ENCODE measurements around the gene SPOCK2.

The SPOCK2 gene

DNA sequence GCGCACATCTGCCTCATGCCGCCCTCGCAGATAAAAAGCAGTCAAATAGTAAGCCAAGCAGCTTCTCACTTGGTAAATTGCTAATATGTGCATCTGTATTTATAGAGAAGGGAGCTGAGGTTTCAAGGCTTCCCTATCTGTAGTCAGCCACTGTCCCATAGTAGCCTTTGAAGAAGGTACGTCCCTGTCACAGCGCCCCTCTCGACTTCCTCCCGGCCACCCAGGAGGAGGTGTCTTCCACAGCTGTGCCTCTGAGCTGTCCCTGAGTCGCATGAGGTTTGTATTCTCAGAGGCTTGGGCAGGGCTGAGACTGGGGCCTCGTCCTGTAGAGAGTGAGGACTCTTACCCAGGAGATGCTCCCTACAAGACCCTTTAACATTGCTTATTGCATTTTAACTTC is 49.0 kb downstream of the SPOCK2 start:
- ChIA-PET POLR2A (no interaction called here), CTCF (interaction anchor here (0.6 to 2.5 kb wide), 2 partner anchors 9 to 82 kb away, joined by 4 to 7 read pairs; no protein-coding TSS in a partner anchor)
- no peak for DNase-seq (ENCODE audit: extremely low spot score)
- no peak for TF ChIP-seq FOXA1 (IDR thresholded peaks at IDR 0.05)
- TF ChIP-seq L3MBTL2 (conservative IDR thresholded peaks at IDR 0.05): no peak

DNA sequence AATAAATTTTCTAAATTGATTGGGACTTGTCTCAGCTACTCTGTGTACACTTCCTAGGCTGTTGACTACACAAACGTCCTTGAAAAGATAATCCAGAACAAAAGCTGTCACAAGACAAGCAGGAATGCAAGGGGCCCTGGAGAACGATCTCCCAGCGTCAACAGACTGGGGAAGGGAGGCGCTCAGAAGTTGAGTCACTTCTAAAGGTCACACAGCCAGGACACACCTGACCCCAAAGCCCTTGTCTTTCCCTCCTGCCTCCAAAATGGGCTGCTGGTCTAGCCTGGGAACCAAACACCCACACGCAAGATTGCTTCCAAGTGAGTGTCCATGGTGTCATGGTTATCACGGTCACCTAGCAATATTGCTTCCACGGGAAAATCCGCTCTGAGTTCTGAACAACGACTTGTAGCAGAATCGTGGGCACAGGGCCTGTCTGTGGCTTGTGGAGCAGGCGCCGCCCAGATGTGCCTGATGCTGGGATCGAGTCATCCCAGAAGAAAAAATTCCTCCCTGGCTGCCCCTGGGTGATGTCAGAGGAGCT is 49.8 kb downstream of the SPOCK2 start:
- TF ChIP-seq L3MBTL2 (conservative IDR thresholded peaks at IDR 0.05) (no peak), FOXK2 (IDR thresholded peaks at IDR 0.05) (no peak), CTBP1 (IDR thresholded peaks at IDR 0.05; ENCODE audit: borderline replicate concordance) (no peak), SP1 (IDR thresholded peaks at IDR 0.05) (no peak), BHLHE40 (IDR thresholded peaks at IDR 0.05; ENCODE audit: borderline replicate concordance) (no peak), FOXM1 (IDR thresholded peaks at IDR 0.05; ENCODE audit: borderline replicate concordance) (no peak), ZNF384 (IDR thresholded peaks at IDR 0.05) (no peak), ELF4 (IDR thresholded peaks at IDR 0.05) (no peak), NFRKB (IDR thresholded peaks at IDR 0.05) (no peak), ARNT (IDR thresholded peaks at IDR 0.05) (no peak), TARDBP (IDR thresholded peaks at IDR 0.05) (no peak), LEF1 (IDR thresholded peaks at IDR 0.05; ENCODE audit: borderline replicate concordance) (no peak), SUZ12 (IDR thresholded peaks at IDR 0.05) (no peak), HDGF (IDR thresholded peaks at IDR 0.05; ENCODE audit: borderline replicate concordance) (no peak), FOXA1 (IDR thresholded peaks at IDR 0.05) (no peak)
- TF ChIP-seq, protein P1, sequence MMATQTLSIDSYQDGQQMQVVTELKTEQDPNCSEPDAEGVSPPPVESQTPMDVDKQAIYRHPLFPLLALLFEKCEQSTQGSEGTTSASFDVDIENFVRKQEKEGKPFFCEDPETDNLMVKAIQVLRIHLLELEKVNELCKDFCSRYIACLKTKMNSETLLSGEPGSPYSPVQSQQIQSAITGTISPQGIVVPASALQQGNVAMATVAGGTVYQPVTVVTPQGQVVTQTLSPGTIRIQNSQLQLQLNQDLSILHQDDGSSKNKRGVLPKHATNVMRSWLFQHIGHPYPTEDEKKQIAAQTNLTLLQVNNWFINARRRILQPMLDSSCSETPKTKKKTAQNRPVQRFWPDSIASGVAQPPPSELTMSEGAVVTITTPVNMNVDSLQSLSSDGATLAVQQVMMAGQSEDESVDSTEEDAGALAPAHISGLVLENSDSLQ (IDR thresholded peaks at IDR 0.05): no peak
- ChIA-PET POLR2A (interaction anchor here (1.6 kb wide), 1 partner anchor 235 kb away, joined by 6 read pairs; the partner anchor contains the start of gene DDIT4), CTCF (interaction anchor here (0.6 to 2.5 kb wide), 2 partner anchors 10 to 81 kb away, joined by 4 to 7 read pairs; no protein-coding TSS in a partner anchor)
- DNase-seq (ENCODE audit: extremely low spot score): no peak

DNA sequence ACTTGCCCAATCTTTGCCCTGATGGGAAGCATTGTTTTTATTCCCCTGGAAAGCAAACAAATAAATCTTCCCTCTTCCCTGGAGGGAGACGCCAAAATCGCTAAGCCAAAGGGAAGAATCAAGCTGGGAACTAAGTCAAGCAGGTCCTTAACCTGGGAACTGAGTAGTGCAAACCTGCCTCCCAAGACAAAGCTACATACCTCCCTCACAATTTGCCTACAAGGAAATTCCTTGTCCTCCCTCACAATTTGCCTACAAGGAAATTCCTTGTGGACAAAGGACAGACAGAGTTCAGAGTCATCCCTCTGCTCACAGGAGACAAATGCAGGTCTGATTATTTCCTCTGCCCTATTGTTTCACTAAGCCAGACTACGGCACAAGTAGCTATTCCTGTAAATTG is 50.5 kb downstream of the SPOCK2 start:
- TF ChIP-seq, protein P1 (IDR thresholded peaks at IDR 0.05): no peak
- TF ChIP-seq CTBP1 (IDR thresholded peaks at IDR 0.05; ENCODE audit: borderline replicate concordance): no peak
- TF ChIP-seq ZNF384 (IDR thresholded peaks at IDR 0.05): no peak
- no peak for TF ChIP-seq LEF1 (IDR thresholded peaks at IDR 0.05; ENCODE audit: borderline replicate concordance)
- TF ChIP-seq NFRKB (IDR thresholded peaks at IDR 0.05): no peak
- no peak for TF ChIP-seq HDGF (IDR thresholded peaks at IDR 0.05; ENCODE audit: borderline replicate concordance)
- TF ChIP-seq ARNT (IDR thresholded peaks at IDR 0.05): no peak
- no peak for TF ChIP-seq L3MBTL2 (conservative IDR thresholded peaks at IDR 0.05)
- no peak for TF ChIP-seq SP1 (IDR thresholded peaks at IDR 0.05)
- no peak for TF ChIP-seq TARDBP (IDR thresholded peaks at IDR 0.05)
- no peak for TF ChIP-seq FOXM1 (IDR thresholded peaks at IDR 0.05; ENCODE audit: borderline replicate concordance)
- TF ChIP-seq ELF4 (IDR thresholded peaks at IDR 0.05): no peak
- no peak for TF ChIP-seq SUZ12 (IDR thresholded peaks at IDR 0.05)
- TF ChIP-seq BHLHE40 (IDR thresholded peaks at IDR 0.05; ENCODE audit: borderline replicate concordance): no peak
- CTCF ChIA-PET: interaction anchor here (2.5 kb wide), 1 partner anchor 11 kb away, joined by 7 read pairs; no protein-coding TSS in a partner anchor
- POLR2A ChIA-PET: interaction anchor here (1.6 kb wide), 1 partner anchor 236 kb away, joined by 6 read pairs; the partner anchor contains the start of gene DDIT4
- no peak for DNase-seq (ENCODE audit: extremely low spot score)

DNA sequence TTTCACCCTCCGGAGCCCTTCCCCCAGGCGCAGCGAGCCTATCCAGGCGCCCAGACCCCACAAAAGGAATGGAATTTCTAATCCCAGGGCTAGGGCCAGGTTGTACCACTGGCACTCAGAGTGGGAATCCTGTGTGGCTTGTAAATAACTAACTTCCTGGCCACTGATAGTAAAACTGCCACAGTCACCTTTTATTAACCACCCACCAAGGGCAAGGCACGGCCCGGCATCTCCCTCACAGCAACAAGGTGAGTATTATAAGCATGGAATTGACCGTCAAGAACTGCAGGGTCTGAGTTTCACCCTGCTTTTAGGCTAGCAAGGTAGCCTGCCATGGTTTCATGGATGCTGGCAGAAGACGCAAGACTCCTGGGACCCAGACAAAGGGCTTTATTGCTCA is 51.1 kb downstream of the SPOCK2 start:
- TF ChIP-seq SUZ12 (IDR thresholded peaks at IDR 0.05): no peak
- no peak for TF ChIP-seq ARNT (IDR thresholded peaks at IDR 0.05)
- no peak for TF ChIP-seq SP1 (IDR thresholded peaks at IDR 0.05)
- no peak for TF ChIP-seq ELF4 (IDR thresholded peaks at IDR 0.05)
- no peak for TF ChIP-seq TARDBP (IDR thresholded peaks at IDR 0.05)
- TF ChIP-seq HDGF (IDR thresholded peaks at IDR 0.05; ENCODE audit: borderline replicate concordance): no peak
- no peak for TF ChIP-seq NFRKB (IDR thresholded peaks at IDR 0.05)
- TF ChIP-seq, protein P1 (IDR thresholded peaks at IDR 0.05): no peak
- TF ChIP-seq LEF1 (IDR thresholded peaks at IDR 0.05; ENCODE audit: borderline replicate concordance): no peak
- TF ChIP-seq FOXM1 (IDR thresholded peaks at IDR 0.05; ENCODE audit: borderline replicate concordance): no peak
- no peak for TF ChIP-seq FOXK2 (IDR thresholded peaks at IDR 0.05)
- TF ChIP-seq BHLHE40 (IDR thresholded peaks at IDR 0.05; ENCODE audit: borderline replicate concordance): no peak
- no peak for TF ChIP-seq FOXA1 (IDR thresholded peaks at IDR 0.05)
- no peak for TF ChIP-seq CTBP1 (IDR thresholded peaks at IDR 0.05; ENCODE audit: borderline replicate concordance)
- TF ChIP-seq L3MBTL2 (conservative IDR thresholded peaks at IDR 0.05): no peak
- no peak for TF ChIP-seq ZNF384 (IDR thresholded peaks at IDR 0.05)
- CTCF ChIA-PET: interaction anchor here (2.5 kb wide), 1 partner anchor 12 kb away, joined by 7 read pairs; no protein-coding TSS in a partner anchor
- POLR2A ChIA-PET: interaction anchor here (1.6 kb wide), 1 partner anchor 236 kb away, joined by 6 read pairs; the partner anchor contains the start of gene DDIT4
- no peak for DNase-seq (ENCODE audit: extremely low spot score)

DNA sequence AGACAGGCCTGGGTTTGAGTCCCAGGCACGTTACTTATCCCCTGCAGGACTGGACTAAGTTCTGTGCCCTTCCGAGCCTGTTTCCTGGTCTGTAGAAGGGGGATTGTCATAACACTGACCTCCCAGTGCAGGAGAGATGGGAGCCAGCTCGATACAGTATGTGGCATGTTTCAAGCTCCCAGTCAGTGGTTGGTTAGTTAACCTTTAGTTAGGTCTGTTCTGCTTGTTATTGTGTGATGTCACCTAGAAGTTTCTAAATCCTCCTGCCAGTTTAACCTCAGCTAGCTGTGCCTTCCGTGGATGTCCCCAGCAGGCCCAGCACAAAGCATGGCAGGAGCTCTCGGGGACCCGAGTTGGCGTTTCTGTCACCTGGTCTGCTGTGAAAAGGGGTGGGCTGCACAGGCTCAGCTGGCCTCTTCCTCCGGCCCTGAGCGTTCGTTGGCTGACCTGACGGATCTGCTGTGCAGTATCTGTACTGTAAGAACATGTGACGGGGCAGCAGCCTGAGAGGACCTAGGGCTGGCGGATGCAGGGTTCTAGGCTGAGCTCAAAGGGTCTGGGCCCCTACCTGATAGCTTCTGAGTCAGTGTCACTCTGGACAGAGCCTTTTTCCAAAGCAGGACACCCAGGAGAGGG is 53.0 kb downstream of the SPOCK2 start:
- TF ChIP-seq L3MBTL2 (conservative IDR thresholded peaks at IDR 0.05) (no peak), ZNF384 (IDR thresholded peaks at IDR 0.05) (no peak), LEF1 (IDR thresholded peaks at IDR 0.05; ENCODE audit: borderline replicate concordance) (no peak), BHLHE40 (IDR thresholded peaks at IDR 0.05; ENCODE audit: borderline replicate concordance) (no peak), FOXK2 (IDR thresholded peaks at IDR 0.05) (no peak), CTBP1 (IDR thresholded peaks at IDR 0.05; ENCODE audit: borderline replicate concordance) (no peak), TARDBP (IDR thresholded peaks at IDR 0.05) (no peak)
- TF ChIP-seq, protein P1 (IDR thresholded peaks at IDR 0.05): no peak
- DNase-seq (ENCODE audit: extremely low spot score): no peak
- ChIA-PET POLR2A (interaction anchor here (1.5 kb wide), 1 partner anchor 238 kb away, joined by 4 read pairs; no protein-coding TSS in a partner anchor), CTCF (interaction anchor here (0.7 to 0.8 kb wide), 2 partner anchors 80 to 1905 kb away, joined by 3 read pairs; no protein-coding TSS in a partner anchor)

All from HEK293T (cell line).